Activated CD4-positive, alpha-beta T cell treated with anti-CD3 and anti-CD28 coated beads, Interleukin-2, amount 50 U/mL, for 48 hours (primary cell): Measurements from ENCODE around the gene PRDM1.
"Not testable (repeated sequence)": the region's sequence is repeated elsewhere in the genome, so short reads cannot be mapped to it uniquely, and the experiment has no call there.

Experiments used
- DNase-seq, 2 experiments: peaks; one replicate each; pipeline ENCODE4 v3.0.0-alpha.2; 2020

Gene PRDM1

DNA sequence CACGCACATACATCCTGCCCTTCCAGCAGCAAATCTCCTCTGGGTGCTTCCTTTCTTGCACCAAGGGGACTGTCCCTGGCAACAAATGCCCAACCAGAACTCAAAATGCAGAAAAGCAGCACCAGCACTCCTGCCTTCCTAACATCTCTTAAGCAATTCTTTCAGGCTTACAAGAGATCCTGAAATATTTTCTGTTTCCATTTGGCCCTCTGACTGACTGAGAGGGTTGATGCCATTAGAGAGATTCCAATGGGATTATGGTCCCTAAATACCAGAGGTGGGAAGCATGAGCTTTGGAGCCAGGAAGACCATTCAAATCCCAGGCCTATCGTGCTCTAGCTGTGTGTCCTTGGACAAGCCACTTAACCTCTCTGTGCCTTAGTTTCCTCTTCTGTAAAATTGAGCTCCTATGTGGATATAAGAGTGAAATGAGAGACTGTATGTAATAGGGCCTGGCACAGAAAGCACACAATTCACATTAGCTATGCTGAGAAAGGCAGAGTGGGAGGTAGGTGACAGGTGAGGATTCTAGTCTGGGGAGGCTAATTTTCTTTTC, 56.8 kb downstream of the PRDM1 start:
- DNase-seq = no peak

DNA sequence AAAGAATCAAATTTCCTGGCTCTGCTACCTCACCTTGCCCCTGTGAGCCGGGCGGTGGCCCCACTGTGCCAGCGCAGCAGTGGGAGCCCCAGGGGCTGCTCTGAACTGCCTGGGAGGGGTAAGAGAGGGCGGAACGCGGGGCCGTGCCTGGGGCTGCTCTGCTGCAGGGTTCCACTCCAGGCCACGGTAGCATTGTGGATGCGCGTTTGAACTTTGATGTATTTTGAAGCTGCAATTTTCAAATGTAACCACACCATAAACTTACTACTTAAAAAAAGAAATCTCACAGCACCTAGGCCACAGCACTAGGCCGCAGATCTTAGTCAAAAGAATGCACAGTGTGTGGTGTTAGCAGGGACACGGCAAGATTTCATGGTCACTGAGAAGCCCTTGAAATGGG, 57.5 kb downstream of the PRDM1 start:
- no peak for DNase-seq

DNA sequence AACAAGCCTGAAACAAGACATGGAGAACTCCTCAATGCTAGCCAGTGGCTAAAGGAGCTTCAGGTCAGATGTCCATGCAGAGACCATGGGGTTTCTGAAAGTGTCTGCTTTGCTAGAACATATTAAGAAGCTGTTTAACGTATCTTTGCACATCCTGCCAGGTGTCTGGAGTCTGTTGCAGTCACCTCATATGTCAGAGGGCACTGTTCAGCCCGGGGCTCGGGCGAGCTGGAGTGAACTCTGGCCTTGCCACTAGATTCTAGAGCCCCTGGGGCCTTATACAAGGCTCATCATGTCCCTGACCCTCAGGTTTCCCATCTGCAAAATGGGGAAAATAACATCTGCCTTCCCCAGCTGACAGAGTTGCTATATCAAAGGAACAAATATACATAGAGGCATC, 59.0 kb downstream of the PRDM1 start:
- DNase-seq = no peak

DNA sequence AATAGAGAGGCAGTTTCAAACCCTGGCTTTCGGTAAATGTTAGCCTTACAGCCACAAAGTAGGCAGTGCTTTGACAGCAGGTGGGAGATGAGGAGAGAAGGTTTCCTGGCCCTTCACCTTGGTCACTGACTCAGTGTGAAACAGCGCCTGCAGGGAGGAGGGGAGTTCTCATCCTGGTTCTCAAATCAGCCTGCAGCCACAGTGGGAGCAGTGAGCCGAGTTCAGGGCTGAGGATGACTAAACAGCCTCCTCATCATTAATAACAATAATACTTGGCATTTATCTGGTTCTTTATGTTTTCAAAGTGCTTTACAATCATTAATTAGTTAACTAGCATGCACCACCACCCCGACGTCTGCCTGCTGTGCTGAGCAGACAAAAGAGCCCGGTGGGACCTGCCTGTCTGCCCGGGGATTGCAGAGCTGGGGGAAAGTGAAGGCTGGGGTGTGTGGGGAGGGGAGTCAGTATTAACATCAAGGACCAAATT, 59.6 kb downstream of the PRDM1 start:
- DNase-seq = peak; percentile 47 to 56

DNA sequence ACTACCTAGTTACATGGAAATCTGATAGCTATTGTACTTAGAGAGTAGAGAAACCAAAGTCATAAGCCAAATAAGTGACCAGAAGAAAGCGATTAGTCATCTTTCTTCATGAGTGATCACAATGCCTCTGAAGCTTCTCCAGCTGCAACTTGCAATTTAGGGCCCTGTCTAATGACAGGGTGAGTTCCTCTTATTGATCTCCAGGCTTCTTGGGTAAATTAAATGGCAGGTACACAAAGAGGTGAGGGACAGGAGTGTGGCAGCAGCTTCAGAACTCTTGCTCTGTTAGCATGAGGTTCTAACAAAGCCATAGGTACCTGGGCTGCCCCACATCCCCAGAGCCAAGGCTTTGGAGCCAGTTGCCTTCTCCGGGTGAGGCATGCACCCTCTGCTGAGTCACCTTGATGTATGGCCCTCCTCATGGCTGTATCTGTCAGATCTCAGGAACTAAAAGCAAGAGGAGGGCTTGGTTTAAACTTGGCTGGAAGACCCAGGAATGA, 60.8 kb downstream of the PRDM1 start:
- DNase-seq = no peak

DNA sequence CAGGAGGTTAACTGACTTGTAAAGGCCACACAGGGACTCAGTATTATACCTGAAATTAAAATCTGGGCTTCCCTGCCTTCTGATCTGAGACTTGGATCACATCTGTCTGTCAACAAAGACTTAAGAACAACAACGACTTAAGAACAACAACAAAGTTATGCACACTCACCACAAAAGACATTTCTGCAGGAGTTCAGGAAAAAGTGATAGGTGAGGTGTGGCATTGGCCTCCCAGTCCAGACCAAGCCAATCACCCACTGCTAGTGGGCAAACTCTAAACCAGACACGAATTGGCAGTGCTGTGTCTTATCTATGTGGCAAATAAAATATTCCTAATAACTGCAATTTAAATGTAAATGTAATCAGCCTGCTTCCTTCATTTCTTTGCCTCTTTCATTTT, 61.3 kb downstream of the PRDM1 start:
- no peak for DNase-seq

DNA sequence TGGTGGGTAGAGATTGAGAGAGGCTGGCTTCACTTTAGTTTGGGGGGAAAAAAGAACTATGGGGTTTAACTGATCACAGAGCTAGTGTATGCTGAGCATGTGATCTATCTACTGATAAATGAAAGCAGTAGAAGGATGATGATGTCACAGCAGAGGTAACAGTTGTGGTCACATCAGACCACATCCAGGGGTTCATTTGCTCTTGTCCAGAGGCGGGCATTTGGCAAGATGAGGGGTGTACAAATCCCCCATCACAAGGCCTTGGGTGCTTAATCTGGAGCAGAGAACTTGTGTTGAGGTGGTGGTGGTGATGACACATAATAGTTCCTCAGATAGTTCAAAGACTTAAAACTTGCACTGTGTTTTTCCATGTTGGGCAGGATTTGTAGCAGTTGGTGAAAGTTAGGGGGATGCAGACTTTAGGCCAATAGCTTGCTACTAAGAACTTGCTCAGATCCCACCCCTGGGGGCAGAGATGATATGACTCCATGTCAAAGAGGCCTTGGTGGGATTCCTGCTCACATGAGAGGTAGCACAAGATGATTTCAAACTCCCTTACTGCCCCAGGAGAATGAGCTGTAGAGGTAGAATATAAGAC, 63.4 kb downstream of the PRDM1 start:
- DNase-seq = no peak

DNA sequence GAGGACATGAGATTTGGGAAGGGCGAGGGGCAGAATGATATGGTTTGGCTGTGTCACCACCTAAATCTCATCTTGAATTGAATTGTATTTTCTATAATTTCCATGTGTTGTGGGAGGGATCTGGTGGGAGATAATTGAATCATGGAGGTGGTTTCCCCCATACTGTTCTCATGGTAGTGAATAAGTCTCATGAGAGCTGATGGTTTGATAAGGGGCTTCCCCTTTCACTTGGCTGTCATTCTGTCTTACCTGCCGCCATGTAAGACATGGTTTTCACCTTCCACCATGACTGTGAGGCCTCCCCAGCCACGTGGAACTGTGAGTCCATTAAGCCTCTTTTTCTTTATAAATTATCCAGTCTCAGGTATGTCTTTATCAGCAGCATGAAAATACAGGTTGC, 66.3 kb downstream of the PRDM1 start:
- not testable (repeated sequence) for DNase-seq

DNA sequence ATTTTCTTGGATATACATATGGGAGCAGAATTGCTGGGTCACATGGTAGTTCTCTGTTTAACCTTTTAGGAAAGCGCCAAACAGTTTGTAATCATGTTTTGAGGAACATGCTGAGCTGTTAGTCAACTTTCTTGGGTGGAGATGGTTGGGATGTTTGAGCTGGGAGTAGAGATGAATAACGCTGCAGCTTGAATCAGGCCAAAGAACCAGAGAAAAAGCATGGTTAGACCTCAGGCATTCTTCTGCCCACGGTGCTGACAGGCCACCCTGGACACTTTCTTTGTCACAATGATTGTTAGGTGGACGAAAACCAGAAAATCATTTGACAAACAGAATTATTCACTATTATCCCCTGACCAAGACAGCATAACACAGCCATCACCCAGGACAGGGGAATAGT, 66.8 kb downstream of the PRDM1 start:
- DNase-seq = no peak

DNA sequence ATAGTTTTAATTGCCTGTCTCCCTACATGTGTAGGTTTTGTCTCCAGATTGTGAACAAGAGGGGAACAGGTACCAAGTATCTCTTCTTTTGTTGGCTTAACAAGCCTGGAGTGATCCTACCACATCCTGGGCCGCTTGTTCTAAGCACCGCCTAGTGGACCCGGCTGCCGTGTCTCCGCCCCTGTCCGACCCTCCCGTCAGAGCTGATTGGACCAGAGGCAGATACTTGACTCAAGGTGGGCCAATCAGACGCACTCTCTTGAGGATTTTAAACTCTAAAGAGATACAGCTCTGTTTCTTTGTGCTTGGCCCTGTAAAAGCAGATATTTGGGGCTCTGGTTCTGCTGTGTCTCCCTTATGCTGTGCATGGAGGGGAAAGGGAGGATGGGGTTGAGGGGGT, 68.2 kb downstream of the PRDM1 start:
- no peak for DNase-seq

DNA sequence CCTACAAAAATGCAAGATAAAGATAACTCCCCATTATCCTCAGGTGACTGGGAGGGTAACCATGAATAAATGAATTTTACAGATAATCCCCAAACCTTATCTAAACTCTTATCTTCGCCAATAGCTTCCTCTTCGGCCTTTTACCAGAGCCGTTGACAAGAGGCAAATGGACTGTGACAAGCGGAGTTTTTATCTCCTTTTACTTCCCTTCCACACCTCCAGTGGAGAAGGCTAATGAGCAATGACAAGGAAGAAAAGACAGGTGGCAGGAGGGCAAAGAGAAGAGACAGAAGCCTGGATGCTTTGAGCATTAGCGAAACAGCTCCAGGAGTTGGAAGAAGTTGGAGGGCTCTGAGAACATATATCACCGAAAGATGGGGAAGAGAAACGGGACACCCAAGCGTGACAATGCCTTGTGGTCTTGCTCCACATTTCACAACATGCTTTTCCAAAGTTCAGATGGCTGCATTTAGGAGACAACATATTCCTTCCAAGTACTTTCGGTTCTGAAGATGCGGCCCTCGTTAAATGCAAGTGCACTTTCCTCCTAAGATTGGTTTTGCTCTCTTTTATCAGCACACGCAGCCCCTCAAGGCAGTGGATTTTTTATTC, 69.2 kb downstream of the PRDM1 start:
- no peak for DNase-seq

DNA sequence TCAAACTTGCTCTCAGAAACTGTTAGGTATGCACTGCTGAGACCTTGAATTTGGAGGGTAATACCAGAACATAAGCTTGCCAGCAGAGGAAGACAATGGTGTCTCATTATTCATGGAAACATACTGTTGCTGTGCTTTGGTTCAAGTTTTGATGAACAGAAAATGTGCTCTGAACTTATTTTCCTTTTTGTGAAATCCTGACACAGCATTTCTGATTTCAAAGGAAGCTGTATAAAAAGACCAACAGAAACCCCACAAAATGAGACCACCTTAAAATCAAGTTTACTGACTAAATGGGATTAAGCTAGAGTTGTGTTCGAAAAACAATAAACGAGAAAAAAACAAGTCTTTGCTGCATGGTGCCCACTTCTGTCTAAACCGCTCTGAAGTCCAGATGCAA, 70.3 kb downstream of the PRDM1 start:
- DNase-seq = no peak

DNA sequence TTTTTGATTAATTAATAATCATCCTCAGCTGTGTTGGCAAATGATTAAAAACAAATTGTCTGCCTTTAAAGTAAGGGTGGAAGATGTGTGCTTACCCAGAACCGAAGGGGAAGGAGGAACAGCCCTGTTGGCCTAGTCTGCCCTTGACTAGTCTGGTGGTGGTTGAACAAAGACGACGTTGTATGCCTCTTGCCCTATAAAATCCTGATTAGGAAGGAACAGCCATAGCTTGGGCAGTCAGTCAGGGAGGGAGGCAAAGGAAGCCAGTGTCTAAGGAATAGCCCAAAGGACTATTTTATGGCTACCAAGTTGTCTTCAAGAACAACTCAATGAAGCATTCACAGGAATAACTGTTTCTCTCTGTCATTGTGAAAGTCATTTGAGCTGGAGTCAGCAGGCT, 70.7 kb downstream of the PRDM1 start:
- no peak for DNase-seq

DNA sequence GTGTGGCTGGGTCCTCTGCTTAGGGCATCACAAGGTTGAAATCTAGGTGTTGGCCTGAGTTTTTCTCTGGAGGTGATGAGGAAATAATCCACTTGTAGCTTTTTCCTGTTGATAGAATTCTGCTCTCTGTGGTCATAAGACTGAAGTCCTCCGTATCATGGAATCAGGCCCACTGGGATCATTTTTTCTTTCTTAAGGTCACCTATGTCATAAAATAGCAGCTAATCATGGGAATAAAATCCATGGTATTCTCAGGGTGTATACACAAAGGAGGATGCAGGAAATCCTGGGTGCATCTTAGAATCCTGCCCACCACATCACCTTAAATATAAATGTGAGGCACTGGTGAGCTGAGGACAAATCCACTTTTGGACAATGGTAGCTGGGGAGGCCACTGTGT, 72.7 kb downstream of the PRDM1 start:
- DNase-seq = no peak
